ENCODE measurements around the gene ERBB3.
A peak's percentile ranks its signal among the peaks of the same experiment; 100 is the strongest.

Gene ERBB3

GRCh38 chr12:56150563-56150962 lies 70.6 kb downstream of the ERBB3 start:
- no peak overlapping the region for H3K4me3 ChIP-seq (ENCODE audit: low read length)
- DNase-seq (ENCODE audit: low read depth, low spot score), result no peak
- no peaks in the 10 kb centered on the region for H3K9me3 ChIP-seq (ENCODE audit: control insufficient read depth, insufficient read depth, low read length)
- no peaks in the 10 kb centered on the region; the same call in 1 of the 2 replicates for H3K4me1 ChIP-seq (ENCODE audit: control insufficient read depth, insufficient read depth, low read length)
- WGBS (ENCODE audit: insufficient coverage, insufficient read length), result no CpG with 5 or more reads among the region's 3 CpGs
- no peaks in the 10 kb centered on the region for H3K27me3 ChIP-seq (ENCODE audit: control insufficient read depth, insufficient read depth, low read length)
- peaks cover 4% of the 10 kb centered on the region; the same call in 1 of the 2 replicates for H3K36me3 ChIP-seq (ENCODE audit: control insufficient read depth, insufficient read depth, low read length)
- H3K27ac ChIP-seq (ENCODE audit: low read length), result no peak overlapping the region

GRCh38 chr12:56151672-56152131 lies 71.7 kb downstream of the ERBB3 start:
- no CpG with 5 or more reads among the region's 12 CpGs for WGBS (ENCODE audit: insufficient coverage, insufficient read length)
- no peaks in the 10 kb centered on the region; the same call in 1 of the 2 replicates for H3K4me1 ChIP-seq (ENCODE audit: control insufficient read depth, insufficient read depth, low read length)
- peaks cover 4% of the 10 kb centered on the region; the same call in 1 of the 2 replicates for H3K36me3 ChIP-seq (ENCODE audit: control insufficient read depth, insufficient read depth, low read length)
- no peak for DNase-seq (ENCODE audit: low read depth, low spot score)
- H3K9me3 ChIP-seq (ENCODE audit: control insufficient read depth, insufficient read depth, low read length), result no peaks in the 10 kb centered on the region
- peak overlapping the region; percentile 86; the same call in 1 of the 2 replicates for H3K4me3 ChIP-seq (ENCODE audit: low read length)
- no peaks in the 10 kb centered on the region for H3K27me3 ChIP-seq (ENCODE audit: control insufficient read depth, insufficient read depth, low read length)
- no peak overlapping the region for H3K27ac ChIP-seq (ENCODE audit: low read length)

GRCh38 chr12:56152132-56152755 lies 72.3 kb downstream of the ERBB3 start, which contains the start of gene MYL6B:
TSS of gene MYL6B (plus strand) at chr12:56152587. CDS start at chr12:56153919, 1,332 bp downstream.
- peaks cover 4% of the 10 kb centered on the region; the same call in 1 of the 2 replicates for H3K36me3 ChIP-seq (ENCODE audit: control insufficient read depth, insufficient read depth, low read length)

More at GRCh38 chr12:56152132-56152755, 72.3 kb downstream of the ERBB3 start, which contains the start of gene MYL6B:
- no peak within 1 kb of the TSS for H3K27ac ChIP-seq (ENCODE audit: low read length)
- H3K9me3 ChIP-seq (ENCODE audit: control insufficient read depth, insufficient read depth, low read length), result no peaks in the 10 kb centered on the region
- H3K27me3 ChIP-seq (ENCODE audit: control insufficient read depth, insufficient read depth, low read length), result no peaks in the 10 kb centered on the region
- H3K4me1 ChIP-seq (ENCODE audit: control insufficient read depth, insufficient read depth, low read length), result no peaks in the 10 kb centered on the region; the same call in 1 of the 2 replicates
- no CpG with 5 or more reads among the region's 37 CpGs for WGBS (ENCODE audit: insufficient coverage, insufficient read length)
- peak within 1 kb of the TSS; percentile 86; the same call in 1 of the 2 replicates for H3K4me3 ChIP-seq (ENCODE audit: low read length)
- peak; percentile 81 for DNase-seq (ENCODE audit: low read depth, low spot score)

Data from iPS DF 6.9 (cell line).